Natural killer cell treated with Interleukin-12 subunit alpha and Interleukin-12 subunit beta and Interleukin-15 and Interleukin-18, amount 100 ng/mL, for 72 hours (primary cell): ENCODE measurements around the gene CACNB3. TPM values are rescaled to one million over a fixed set of nuclear protein-coding genes. Genes with fewer than 3 reads are reported as not detected.
"Not testable (repeated sequence)": the region's sequence is repeated elsewhere in the genome, so short reads cannot be mapped to it uniquely, and the experiment has no call there.

Experiments
- ATAC-seq, 2 donors: fragments of 150-1000 bp; cut with Tn5 transposase in 1 of 2; sonication (Bioruptor Pico), chemical (Tn5 transposase) in 1 of 2; 2 replicates each; pipeline ENCODE4 v1.10.0; 2021
- DNase-seq: peaks from one replicate; pipeline ENCODE4 v3.0.0; 2022; ENCODE audit warnings: low spot score
- H3K27ac Mint-ChIP-seq, 2 donors: 1 replicate in 1 of 2; 2 replicates in 1 of 2; pipeline ENCODE4 v1.8.0; 2022; ENCODE audit warnings: mixed read lengths in 2 of 2, mild to moderate bottlenecking in 1 of 2, moderate library complexity in 1 of 2
- H3K27me3 Mint-ChIP-seq, 2 donors: 1 replicate in 1 of 2; 2 replicates in 1 of 2; pipeline ENCODE4 v1.8.0; 2022; ENCODE audit warnings: mixed read lengths in 2 of 2
- H3K36me3 Mint-ChIP-seq: one replicate; pipeline ENCODE4 v1.8.0; 2022; ENCODE audit warnings: mixed read lengths
- H3K4me1 Mint-ChIP-seq, 2 donors: 1 replicate in 1 of 2; 2 replicates in 1 of 2; pipeline ENCODE4 v1.8.0; 2022; ENCODE audit warnings: low read depth in 2 of 2, mixed read lengths in 2 of 2, mild to moderate bottlenecking in 1 of 2
- H3K4me3 Mint-ChIP-seq: one replicate; pipeline ENCODE4 v1.8.0; 2022; ENCODE audit warnings: mixed read lengths
- H3K9me3 Mint-ChIP-seq: 2 replicates; pipeline ENCODE4 v1.8.0; 2022; ENCODE audit warnings: mixed read lengths
- total RNA-seq, 2 donors: library from RNA; stranded (reverse); gene quantifications; one replicate each; pipeline ENCODE4 v1.2.3, GENCODE V29; 2022

CACNB3 gene
- total RNA-seq, 2 donors from 2014 or later: 6.9 to 10.7 TPM

GRCh38 chr12:48832321-48833060 is 14.2 kb downstream of the CACNB3 start:
- H3K4me3 Mint-ChIP-seq: no peak overlapping the region
- no peak for ATAC-seq
- no peaks in the 10 kb centered on the region for H3K27me3 Mint-ChIP-seq
- peaks cover 0 to 8% of the 10 kb centered on the region in 2 donors for H3K4me1 Mint-ChIP-seq
- no peak overlapping the region for H3K27ac Mint-ChIP-seq
- no peaks in the 10 kb centered on the region for H3K9me3 Mint-ChIP-seq
- DNase-seq: no peak
- peaks cover 33% of the 10 kb centered on the region for H3K36me3 Mint-ChIP-seq

- no peak for DNase-seq
- peaks cover 39% of the 10 kb centered on the region for H3K36me3 Mint-ChIP-seq
Measured at GRCh38 chr12:48838048-48838447, 19.8 kb downstream of the CACNB3 start.

GRCh38 chr12:48842021-48842420 is 23.7 kb downstream of the CACNB3 start:
- not testable (repeated sequence) for H3K9me3 Mint-ChIP-seq, H3K4me3 Mint-ChIP-seq, H3K27ac Mint-ChIP-seq, ATAC-seq, DNase-seq, H3K27me3 Mint-ChIP-seq
- H3K4me1 Mint-ChIP-seq: peaks cover 5 to 12% of the 10 kb centered on the region in 2 donors
- peaks cover 31% of the 10 kb centered on the region for H3K36me3 Mint-ChIP-seq

More at GRCh38 chr12:48838048-48838447, 19.8 kb downstream of the CACNB3 start:
- H3K27ac Mint-ChIP-seq: peak overlapping the region in 1 of 2 donors; percentile 27
- H3K4me1 Mint-ChIP-seq: peaks cover 0 to 6% of the 10 kb centered on the region in 2 donors
- H3K27me3 Mint-ChIP-seq: no peaks in the 10 kb centered on the region
- no peak overlapping the region for H3K4me3 Mint-ChIP-seq
- no peaks in the 10 kb centered on the region for H3K9me3 Mint-ChIP-seq
- no peak for ATAC-seq

- peak within 1 kb of the TSS; percentile 87 to 96 for H3K27ac Mint-ChIP-seq
Measured at GRCh38 chr12:48851883-48852733, 33.8 kb downstream of the CACNB3 start, which contains the start of gene DDX23. DDX23 (minus strand) TSS chr12:48852163; CDS start chr12:48845782, 6,381 bp downstream.

GRCh38 chr12:48852734-48853688 is 34.7 kb downstream of the CACNB3 start:
- Mint-ChIP-seq H3K27me3 (no peaks in the 10 kb centered on the region), H3K4me1 (peaks cover 27 to 29% of the 10 kb centered on the region in 2 donors), H3K4me3 (peak overlapping the region; percentile 93), H3K27ac (peak overlapping the region; percentile 87 to 96), H3K36me3 (peaks cover 22% of the 10 kb centered on the region), H3K9me3 (no peaks in the 10 kb centered on the region)
- peak; percentile 84 for DNase-seq
- peak; percentile 13 to 42 for ATAC-seq

More at GRCh38 chr12:48851883-48852733, 33.8 kb downstream of the CACNB3 start, which contains the start of gene DDX23:
- Mint-ChIP-seq H3K9me3 (no peaks in the 10 kb centered on the region), H3K4me3 (peak within 1 kb of the TSS; percentile 93), H3K36me3 (peaks cover 23% of the 10 kb centered on the region), H3K27me3 (no peaks in the 10 kb centered on the region), H3K4me1 (peaks cover 28 to 29% of the 10 kb centered on the region in 2 donors)
- ATAC-seq: peak; percentile 98
- peak; percentile 97 for DNase-seq

- peaks cover 19% of the 10 kb centered on the region for H3K36me3 Mint-ChIP-seq
- ATAC-seq (no peak), DNase-seq (no peak)
- H3K4me3 Mint-ChIP-seq: no peak overlapping the region
- no peaks in the 10 kb centered on the region for H3K27me3 Mint-ChIP-seq
- H3K4me1 Mint-ChIP-seq: peaks cover 23 to 28% of the 10 kb centered on the region in 2 donors
- no peak overlapping the region for H3K27ac Mint-ChIP-seq
- H3K9me3 Mint-ChIP-seq: no peaks in the 10 kb centered on the region
Measured at GRCh38 chr12:48854488-48854887, 36.2 kb downstream of the CACNB3 start.

GRCh38 chr12:48854932-48855331 is 36.6 kb downstream of the CACNB3 start:
- not testable (repeated sequence) for ATAC-seq, DNase-seq, H3K27me3 Mint-ChIP-seq, H3K4me3 Mint-ChIP-seq, H3K9me3 Mint-ChIP-seq, H3K27ac Mint-ChIP-seq
- Mint-ChIP-seq H3K4me1 (peaks cover 20 to 24% of the 10 kb centered on the region in 2 donors), H3K36me3 (peaks cover 15% of the 10 kb centered on the region)

GRCh38 chr12:48856379-48856778 is 38.1 kb downstream of the CACNB3 start:
- DNase-seq: no peak
- ATAC-seq: no peak
- H3K27ac Mint-ChIP-seq: no peak overlapping the region
- no peak overlapping the region for H3K4me3 Mint-ChIP-seq
- peaks cover 9 to 10% of the 10 kb centered on the region in 2 donors for H3K4me1 Mint-ChIP-seq
- H3K9me3 Mint-ChIP-seq: no peaks in the 10 kb centered on the region
- H3K27me3 Mint-ChIP-seq: peaks cover 0 to 2% of the 10 kb centered on the region in 2 donors
- H3K36me3 Mint-ChIP-seq: peaks cover under 1% of the 10 kb centered on the region

- ATAC-seq (no peak), DNase-seq (no peak)
- peaks cover 0 to 10% of the 10 kb centered on the region in 2 donors for H3K27me3 Mint-ChIP-seq
- H3K9me3 Mint-ChIP-seq: no peaks in the 10 kb centered on the region
- no peak overlapping the region for H3K27ac Mint-ChIP-seq
- H3K4me1 Mint-ChIP-seq: peaks cover 9 to 10% of the 10 kb centered on the region in 2 donors
- no peak overlapping the region for H3K4me3 Mint-ChIP-seq
- H3K36me3 Mint-ChIP-seq: no peaks in the 10 kb centered on the region
Measured at GRCh38 chr12:48857278-48857994, 39.1 kb downstream of the CACNB3 start.

GRCh38 chr12:48858043-48858442 is 39.7 kb downstream of the CACNB3 start:
- Mint-ChIP-seq H3K27me3 (peaks cover 5 to 14% of the 10 kb centered on the region in 2 donors), H3K36me3 (no peaks in the 10 kb centered on the region), H3K27ac (no peak overlapping the region), H3K4me1 (peaks cover 5% of the 10 kb centered on the region in 2 donors), H3K9me3 (no peaks in the 10 kb centered on the region), H3K4me3 (no peak overlapping the region)
- ATAC-seq (no peak), DNase-seq (no peak)

GRCh38 chr12:48859607-48860006 is 41.3 kb downstream of the CACNB3 start:
- H3K27me3 Mint-ChIP-seq: peaks cover 18 to 26% of the 10 kb centered on the region in 2 donors
- no peak overlapping the region for H3K4me3 Mint-ChIP-seq
- no peaks in the 10 kb centered on the region for H3K9me3 Mint-ChIP-seq
- no peaks in the 10 kb centered on the region for H3K36me3 Mint-ChIP-seq
- no peak for DNase-seq
- peaks cover under 1 to 6% of the 10 kb centered on the region in 2 donors for H3K4me1 Mint-ChIP-seq
- no peak overlapping the region for H3K27ac Mint-ChIP-seq
- ATAC-seq: no peak

GRCh38 chr12:48860236-48860635 is 41.9 kb downstream of the CACNB3 start:
- Mint-ChIP-seq H3K27me3 (peaks cover 18 to 31% of the 10 kb centered on the region in 2 donors), H3K4me1 (peaks cover 6 to 12% of the 10 kb centered on the region in 2 donors)
- not testable (repeated sequence) for H3K27ac Mint-ChIP-seq, ATAC-seq, H3K4me3 Mint-ChIP-seq, H3K9me3 Mint-ChIP-seq, H3K36me3 Mint-ChIP-seq, DNase-seq
